Suprapubic skin (tissue), 4 donors: Measurements from ENCODE around the gene RGS11. TPM values are rescaled to one million over a fixed set of nuclear protein-coding genes. Genes with fewer than 3 reads are reported as not detected.

Experiments used
- DNase-seq, 2 donors: peaks; one replicate each; pipeline ENCODE4 v3.0.0-alpha.2; 2019; ENCODE audit warnings: low spot score in 2 of 2
- H3K27ac ChIP-seq: fragments of 200-600 bp; sonication (generic); one replicate; pipeline ENCODE4 v1.5.1; 2019
- H3K27me3 ChIP-seq: fragments of 200-600 bp; sonication (generic); one replicate; pipeline ENCODE4 v1.5.1; 2019
- H3K36me3 ChIP-seq: fragments of 200-600 bp; sonication (generic); one replicate; pipeline ENCODE4 v1.5.1; 2019
- H3K4me1 ChIP-seq: fragments of 200-600 bp; sonication (generic); one replicate; pipeline ENCODE4 v1.5.1; 2019
- H3K4me3 ChIP-seq: fragments of 200-600 bp; sonication (generic); one replicate; pipeline ENCODE4 v1.5.1; 2019; ENCODE audit warnings: mild to moderate bottlenecking
- H3K9me3 ChIP-seq: fragments of 200-600 bp; sonication (generic); one replicate; pipeline ENCODE4 v1.5.1; 2019
- CTCF ChIP-seq, 2 donors: fragments of 200-600 bp in 1 of 2; fragments of 450-650 bp in 1 of 2; sonication (generic) in 1 of 2; IDR thresholded peaks; one replicate each; pipeline ENCODE4 v1.5.1; 2016 to 2019; ENCODE audit warnings: antibody characterized with exemption in 2 of 2, mild to moderate bottlenecking in 1 of 2, moderate library complexity in 1 of 2
- EP300 ChIP-seq: sonication (generic); formaldehyde crosslinking; IDR thresholded peaks from one replicate; pipeline ENCODE4 v1.6.1; 2017; ENCODE audit warnings: antibody characterized with exemption
- POLR2A ChIP-seq, 2 donors: fragments of 450-650 bp; IDR thresholded peaks; one replicate each; pipeline ENCODE4 v1.6.1; 2017; ENCODE audit warnings: antibody characterized with exemption in 2 of 2, mild to moderate bottlenecking in 2 of 2, moderate library complexity in 2 of 2
- POLR2AphosphoS5 ChIP-seq, 3 donors: sonication (generic); formaldehyde crosslinking; IDR thresholded peaks; one replicate each; pipeline ENCODE4 v1.6.1; 2017; ENCODE audit warnings: antibody characterized with exemption in 3 of 3
- WGBS: methylation state at CpG from one replicate; pipeline ENCODE4 v1.1.5; 2018; 5-methylcytosine and 5-hydroxymethylcytosine counted together
- total RNA-seq, 4 donors: library from RNA; depleted of rRNA; stranded (reverse); fragments of >200 nt; gene quantifications; one replicate each; pipeline ENCODE4 v1.1.0, GENCODE V29; 2016

The RGS11 gene
- total RNA-seq, 4 donors from 2014 or later = 0.30 to 1.5 (median 0.59) TPM

GRCh38 chr16:296806-297510, 21.2 kb upstream of the RGS11 start:
- no peaks in the 10 kb centered on the region for H3K9me3 ChIP-seq
- 72% methylated on average over 31 of the region's 37 CpGs for WGBS
- H3K36me3 ChIP-seq = peaks cover 45% of the 10 kb centered on the region
- no peaks in the 10 kb centered on the region for H3K4me1 ChIP-seq
- H3K4me3 ChIP-seq = no peak overlapping the region
- no peak for DNase-seq
- H3K27ac ChIP-seq = no peak overlapping the region
- no peaks in the 10 kb centered on the region for H3K27me3 ChIP-seq
- TF ChIP-seq POLR2AphosphoS5 (IDR thresholded peaks at IDR 0.05) = no peak
- TF ChIP-seq CTCF (IDR thresholded peaks at IDR 0.05) = no peak
- no peak for TF ChIP-seq EP300
- TF ChIP-seq POLR2A (IDR thresholded peaks at IDR 0.05) = no peak

- no peak overlapping the region for H3K4me3 ChIP-seq
- H3K4me1 ChIP-seq = no peaks in the 10 kb centered on the region
- peaks cover 50% of the 10 kb centered on the region for H3K36me3 ChIP-seq
- H3K9me3 ChIP-seq = no peaks in the 10 kb centered on the region
- no CpG with 5 or more reads among the region's 14 CpGs for WGBS
- no peaks in the 10 kb centered on the region for H3K27me3 ChIP-seq
- H3K27ac ChIP-seq = no peak overlapping the region
- DNase-seq = no peak
- no peak for TF ChIP-seq EP300
- TF ChIP-seq POLR2AphosphoS5 (IDR thresholded peaks at IDR 0.05) = no peak
- TF ChIP-seq POLR2A (IDR thresholded peaks at IDR 0.05) = no peak
- no peak for TF ChIP-seq CTCF (IDR thresholded peaks at IDR 0.05)
Measured at GRCh38 chr16:296276-296675, 20.5 kb upstream of the RGS11 start.

GRCh38 chr16:293043-293775, 17.5 kb upstream of the RGS11 start:
- Histone ChIP-seq H3K27ac (no peak overlapping the region), H3K27me3 (no peaks in the 10 kb centered on the region), H3K4me3 (no peak overlapping the region), H3K4me1 (no peaks in the 10 kb centered on the region), H3K36me3 (peaks cover 78% of the 10 kb centered on the region), H3K9me3 (no peaks in the 10 kb centered on the region)
- no peak for DNase-seq
- WGBS = 94% methylated on average over 14 of the region's 32 CpGs
- no peak for TF ChIP-seq POLR2A (IDR thresholded peaks at IDR 0.05)
- TF ChIP-seq CTCF (IDR thresholded peaks at IDR 0.05) = no peak
- no peak for TF ChIP-seq POLR2AphosphoS5 (IDR thresholded peaks at IDR 0.05)
- TF ChIP-seq EP300 = no peak

- no peak for DNase-seq
- no peak overlapping the region for H3K4me3 ChIP-seq
- H3K9me3 ChIP-seq = no peaks in the 10 kb centered on the region
- no peak for TF ChIP-seq POLR2AphosphoS5 (IDR thresholded peaks at IDR 0.05)
- TF ChIP-seq CTCF (IDR thresholded peaks at IDR 0.05) = no peak
- TF ChIP-seq POLR2A (IDR thresholded peaks at IDR 0.05) = no peak
- TF ChIP-seq EP300 = no peak
- 96% methylated on average over 8 of the region's 17 CpGs for WGBS
- no peaks in the 10 kb centered on the region for H3K4me1 ChIP-seq
- peaks cover 78% of the 10 kb centered on the region for H3K36me3 ChIP-seq
- H3K27ac ChIP-seq = no peak overlapping the region
- H3K27me3 ChIP-seq = no peaks in the 10 kb centered on the region
Measured at GRCh38 chr16:291539-291938, 15.8 kb upstream of the RGS11 start.

- Histone ChIP-seq H3K4me3 (no peak overlapping the region), H3K36me3 (peaks cover 76% of the 10 kb centered on the region), H3K27me3 (no peaks in the 10 kb centered on the region), H3K4me1 (no peaks in the 10 kb centered on the region), H3K9me3 (no peaks in the 10 kb centered on the region), H3K27ac (no peak overlapping the region)
- TF ChIP-seq POLR2A (IDR thresholded peaks at IDR 0.05) (no peak), CTCF (IDR thresholded peaks at IDR 0.05) (no peak), POLR2AphosphoS5 (IDR thresholded peaks at IDR 0.05) (no peak), EP300 (no peak)
- DNase-seq = no peak
- no CpG with 5 or more reads among the region's 50 CpGs for WGBS
Measured at GRCh38 chr16:290681-291405, 15.1 kb upstream of the RGS11 start.
